ENCODE data around the gene GTF3C4. TPM values are rescaled to one million over a fixed set of nuclear protein-coding genes. Genes with fewer than 3 reads are reported as not detected.
"Not testable (repeated sequence)": the region's sequence is repeated elsewhere in the genome, so short reads cannot be mapped to it uniquely, and the experiment has no call there.

GTF3C4 gene
- total RNA-seq, 1 donor from 2014 or later = 19.5 TPM

DNA sequence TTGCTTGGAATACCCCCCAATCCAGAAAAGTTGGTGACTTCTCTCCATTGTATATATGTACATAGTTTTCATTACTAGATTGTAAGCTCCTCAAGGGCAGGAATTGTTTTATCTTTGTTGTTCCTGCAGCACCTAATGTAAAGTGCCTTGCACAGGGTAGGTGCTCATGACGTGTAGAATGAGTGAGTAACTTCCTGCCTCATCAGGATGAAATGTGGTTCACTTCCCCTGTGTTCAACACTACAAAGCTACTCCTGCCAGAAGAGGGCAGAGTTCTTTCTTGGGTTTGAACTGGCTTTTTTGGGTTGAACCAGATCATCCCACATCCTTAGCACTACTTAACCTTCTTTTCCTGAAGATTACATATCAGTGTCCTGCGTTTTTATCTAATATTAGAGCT lies 23.9 kb downstream of the GTF3C4 start:
- Mint-ChIP-seq H3K4me1 (no peaks in the 10 kb centered on the region), H3K4me3 (no peak overlapping the region), H3K27me3 (no peaks in the 10 kb centered on the region), H3K27ac (no peak overlapping the region), H3K36me3 (ENCODE audit: low read depth) (peaks cover 46% of the 10 kb centered on the region), H3K9me3 (peaks cover 19% of the 10 kb centered on the region)
- DNase-seq = peak; percentile 71
- intact Hi-C loops (cut with micrococcal nuclease) = no loop called here

DNA sequence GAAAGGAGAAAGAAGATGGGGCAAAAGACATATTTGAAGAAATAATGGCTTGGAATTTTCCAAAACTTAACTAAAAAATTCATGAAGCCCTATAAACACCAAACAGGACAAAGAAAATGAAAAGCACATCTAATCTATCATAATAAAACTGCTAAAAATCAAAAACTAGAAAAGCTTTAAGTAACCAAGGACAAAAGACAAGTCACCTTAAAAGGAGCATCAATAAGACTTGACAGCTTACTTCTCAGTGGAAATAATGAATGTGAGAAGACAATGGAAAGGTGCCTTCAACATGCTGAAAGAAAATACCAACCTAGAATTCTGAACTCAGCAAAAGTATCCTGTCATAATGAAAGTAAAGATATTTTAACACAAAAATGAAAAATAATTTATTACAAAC lies 27.0 kb downstream of the GTF3C4 start:
- intact Hi-C loops (cut with micrococcal nuclease) = no loop called here
- Mint-ChIP-seq H3K36me3 (ENCODE audit: low read depth) (peaks cover 19% of the 10 kb centered on the region), H3K9me3 (peaks cover 19% of the 10 kb centered on the region), H3K4me3 (no peak overlapping the region), H3K27ac (no peak overlapping the region), H3K4me1 (no peaks in the 10 kb centered on the region), H3K27me3 (no peaks in the 10 kb centered on the region)
- DNase-seq = no peak

DNA sequence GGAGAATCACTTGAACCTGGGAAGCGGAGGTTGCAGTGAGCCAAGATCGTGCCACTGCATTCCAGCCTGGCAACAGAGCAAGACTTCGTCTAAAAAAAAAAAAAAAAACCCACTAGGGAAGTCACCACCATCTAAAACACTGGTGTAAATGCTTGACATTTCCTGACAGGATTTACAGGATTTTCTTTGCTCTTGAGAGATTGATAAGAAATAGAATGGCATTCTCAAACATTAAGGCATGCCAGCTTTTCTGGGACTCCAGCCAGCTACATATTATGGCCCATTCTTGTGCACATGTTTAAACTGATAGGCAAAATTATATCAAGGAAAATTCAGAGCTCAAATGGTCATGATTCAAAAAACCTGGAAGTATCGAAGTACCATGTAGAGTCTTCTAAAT lies 28.7 kb downstream of the GTF3C4 start:
- H3K27ac Mint-ChIP-seq = no peak overlapping the region
- DNase-seq = no peak
- intact Hi-C loops (cut with micrococcal nuclease) = no loop called here
- peaks cover 4% of the 10 kb centered on the region for H3K36me3 Mint-ChIP-seq (ENCODE audit: low read depth)
- peaks cover 6% of the 10 kb centered on the region for H3K27me3 Mint-ChIP-seq
- H3K9me3 Mint-ChIP-seq = peaks cover 22% of the 10 kb centered on the region
- H3K4me3 Mint-ChIP-seq = no peak overlapping the region
- H3K4me1 Mint-ChIP-seq = no peaks in the 10 kb centered on the region

DNA sequence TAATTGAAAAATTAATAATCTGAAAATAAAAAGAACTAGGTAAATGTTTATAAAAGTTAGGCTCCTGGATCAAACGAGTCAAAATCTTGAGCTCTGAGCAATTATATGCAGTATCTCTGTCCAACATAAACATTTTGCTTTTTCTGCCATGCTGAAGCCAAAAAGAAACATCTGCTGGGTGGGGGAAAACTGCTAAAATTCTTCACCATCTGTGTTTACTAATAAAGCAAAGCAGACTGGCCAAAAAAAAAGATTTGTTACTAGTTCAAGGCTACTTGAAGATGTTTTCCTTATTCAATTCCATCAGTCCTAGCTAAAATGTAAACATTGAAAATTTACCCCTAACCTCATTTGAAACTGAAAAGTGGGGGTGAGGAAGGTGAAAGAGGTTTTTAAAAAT lies 29.7 kb downstream of the GTF3C4 start:
- intact Hi-C loops (cut with micrococcal nuclease) = no loop called here
- H3K9me3 Mint-ChIP-seq = peaks cover 18% of the 10 kb centered on the region
- peaks cover 8% of the 10 kb centered on the region for H3K27me3 Mint-ChIP-seq
- no peak overlapping the region for H3K27ac Mint-ChIP-seq
- no peak for DNase-seq
- no peaks in the 10 kb centered on the region for H3K36me3 Mint-ChIP-seq (ENCODE audit: low read depth)
- no peak overlapping the region for H3K4me3 Mint-ChIP-seq
- no peaks in the 10 kb centered on the region for H3K4me1 Mint-ChIP-seq

DNA sequence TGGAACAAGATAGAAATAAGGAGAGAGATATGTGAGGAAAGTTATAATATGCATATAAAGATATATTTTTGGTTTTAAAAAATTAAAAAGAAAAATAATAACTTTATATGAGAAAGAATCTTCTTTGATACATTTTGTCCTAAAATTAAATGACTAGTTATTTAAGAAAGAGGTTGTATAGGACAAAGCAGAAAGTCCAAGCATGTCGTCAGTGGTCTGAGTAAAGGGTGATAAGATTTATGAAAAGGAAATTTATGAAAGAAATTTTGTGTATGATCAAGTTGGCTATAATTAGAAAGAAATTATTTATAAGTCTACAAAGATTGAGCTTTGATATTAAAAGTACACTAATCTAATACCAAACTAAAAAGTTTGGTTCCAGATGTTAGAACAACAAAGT lies 32.0 kb downstream of the GTF3C4 start:
- H3K27ac Mint-ChIP-seq = no peak overlapping the region
- H3K9me3 Mint-ChIP-seq = peaks cover 10% of the 10 kb centered on the region
- H3K36me3 Mint-ChIP-seq (ENCODE audit: low read depth) = no peaks in the 10 kb centered on the region
- intact Hi-C loops (cut with micrococcal nuclease) = no loop called here
- H3K27me3 Mint-ChIP-seq = peaks cover 11% of the 10 kb centered on the region
- H3K4me1 Mint-ChIP-seq = no peaks in the 10 kb centered on the region
- DNase-seq = no peak
- H3K4me3 Mint-ChIP-seq = no peak overlapping the region

DNA sequence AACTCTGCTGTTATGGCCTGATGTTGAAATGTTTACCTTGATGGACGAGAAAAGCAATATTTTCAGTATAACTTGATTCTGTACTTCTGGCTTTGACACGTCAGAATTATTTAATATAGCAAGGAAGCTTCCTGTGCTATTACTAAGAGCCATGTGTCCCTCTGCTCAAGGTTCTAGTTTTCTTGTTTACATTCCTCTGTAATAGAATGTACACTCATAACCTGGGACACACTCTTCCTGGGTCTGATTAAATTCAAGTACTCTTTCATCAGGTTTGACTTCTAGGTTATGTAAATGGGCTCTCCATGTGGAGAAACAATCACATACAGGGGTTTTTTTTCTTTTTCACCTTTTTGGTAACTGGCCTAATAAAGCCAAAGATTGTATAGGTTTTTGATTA lies 33.1 kb downstream of the GTF3C4 start:
- H3K27me3 Mint-ChIP-seq = peaks cover 11% of the 10 kb centered on the region
- no peak overlapping the region for H3K4me3 Mint-ChIP-seq
- peaks cover 4% of the 10 kb centered on the region for H3K9me3 Mint-ChIP-seq
- no peaks in the 10 kb centered on the region for H3K36me3 Mint-ChIP-seq (ENCODE audit: low read depth)
- no peaks in the 10 kb centered on the region for H3K4me1 Mint-ChIP-seq
- H3K27ac Mint-ChIP-seq = no peak overlapping the region
- no peak for DNase-seq
- intact Hi-C loops (cut with micrococcal nuclease) = no loop called here

DNA sequence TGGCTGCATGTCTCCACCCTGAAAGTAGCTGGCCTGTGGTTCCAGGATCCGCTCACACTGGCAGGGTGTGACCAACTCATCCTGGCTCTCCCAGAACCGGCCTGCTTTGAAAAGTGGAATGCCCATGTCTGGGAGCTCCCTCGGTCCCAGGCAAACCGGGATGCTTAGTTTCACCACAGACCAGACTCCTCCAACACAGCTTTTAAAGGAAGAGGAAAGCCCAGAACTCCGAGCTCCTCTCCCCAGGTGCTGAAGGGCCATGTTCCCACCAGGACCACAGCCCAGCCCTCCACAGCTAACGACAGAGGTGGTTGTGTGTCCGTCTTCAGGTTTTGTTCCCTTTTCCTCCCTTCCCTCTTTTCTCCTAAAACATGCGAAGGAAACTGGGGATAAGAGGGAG lies 38.0 kb downstream of the GTF3C4 start:
- Mint-ChIP-seq H3K27me3 (peaks cover 19% of the 10 kb centered on the region), H3K9me3 (peaks cover 1% of the 10 kb centered on the region), H3K4me3 (no peak overlapping the region), H3K27ac (no peak overlapping the region), H3K4me1 (peaks cover 5% of the 10 kb centered on the region), H3K36me3 (ENCODE audit: low read depth) (no peaks in the 10 kb centered on the region)
- no peak for DNase-seq
- intact Hi-C loops (cut with micrococcal nuclease) = no loop called here

DNA sequence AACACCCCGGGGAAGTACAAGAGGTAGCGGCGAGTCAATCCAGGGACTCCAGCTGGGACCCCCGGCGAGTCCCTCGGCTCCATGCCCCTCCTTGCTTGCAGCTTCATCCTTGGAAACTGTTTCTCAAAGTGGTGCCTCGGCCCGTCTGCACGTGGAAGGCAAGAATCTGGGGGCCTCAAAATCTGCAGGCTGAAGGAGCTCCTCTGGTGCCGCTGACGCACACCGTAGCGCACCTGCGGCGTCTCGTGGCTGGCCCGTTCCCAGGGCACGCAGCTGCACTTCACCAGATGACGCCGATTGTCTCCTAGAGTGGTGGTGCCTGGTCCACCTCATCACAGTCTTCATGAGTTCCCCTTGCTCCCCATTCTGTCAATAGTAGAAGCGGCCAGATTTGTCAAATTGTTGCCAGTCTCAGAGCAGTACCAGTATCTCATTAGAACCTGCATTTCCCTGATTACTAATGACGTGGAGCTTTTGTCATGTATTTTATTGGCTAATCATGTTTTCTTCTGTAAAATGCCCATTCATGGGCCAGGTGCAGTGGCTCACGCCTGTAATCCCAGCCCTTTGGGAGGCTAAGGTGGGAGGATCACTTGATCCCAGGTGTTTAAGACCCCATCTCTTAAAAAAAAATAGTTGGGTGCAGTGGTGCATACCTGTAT lies 38.6 kb downstream of the GTF3C4 start:
- Mint-ChIP-seq H3K27me3 (peaks cover 16% of the 10 kb centered on the region), H3K9me3 (no peaks in the 10 kb centered on the region), H3K4me1 (peaks cover 5% of the 10 kb centered on the region), H3K4me3 (no peak overlapping the region), H3K27ac (no peak overlapping the region), H3K36me3 (ENCODE audit: low read depth) (no peaks in the 10 kb centered on the region)
- DNase-seq = no peak
- intact Hi-C loops (cut with micrococcal nuclease) = no loop called here

DNA sequence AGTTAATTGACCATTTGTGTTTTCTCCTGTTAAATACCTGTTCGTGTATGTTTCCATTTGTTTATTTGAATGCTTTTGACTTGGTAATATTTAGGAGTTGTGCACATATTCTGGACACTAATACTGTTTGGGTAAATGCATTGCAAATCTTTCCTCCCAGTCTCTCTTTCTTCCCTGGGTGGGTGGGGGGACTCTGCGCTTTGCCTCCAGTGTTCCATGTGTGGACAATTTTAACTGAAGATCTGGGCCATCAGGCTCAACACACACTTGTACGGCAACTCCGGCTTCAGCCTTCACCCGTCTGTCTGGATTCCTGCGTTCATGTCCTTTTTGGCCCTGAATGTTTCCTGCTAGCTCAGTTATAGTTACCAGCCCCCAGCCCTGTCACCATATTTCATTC lies 40.1 kb downstream of the GTF3C4 start:
- no peaks in the 10 kb centered on the region for H3K36me3 Mint-ChIP-seq (ENCODE audit: low read depth)
- H3K4me3 Mint-ChIP-seq = no peak overlapping the region
- H3K4me1 Mint-ChIP-seq = peaks cover 5% of the 10 kb centered on the region
- H3K27me3 Mint-ChIP-seq = peaks cover 13% of the 10 kb centered on the region
- DNase-seq = no peak
- no peaks in the 10 kb centered on the region for H3K9me3 Mint-ChIP-seq
- intact Hi-C loops (cut with micrococcal nuclease) = no loop called here
- H3K27ac Mint-ChIP-seq = no peak overlapping the region

DNA sequence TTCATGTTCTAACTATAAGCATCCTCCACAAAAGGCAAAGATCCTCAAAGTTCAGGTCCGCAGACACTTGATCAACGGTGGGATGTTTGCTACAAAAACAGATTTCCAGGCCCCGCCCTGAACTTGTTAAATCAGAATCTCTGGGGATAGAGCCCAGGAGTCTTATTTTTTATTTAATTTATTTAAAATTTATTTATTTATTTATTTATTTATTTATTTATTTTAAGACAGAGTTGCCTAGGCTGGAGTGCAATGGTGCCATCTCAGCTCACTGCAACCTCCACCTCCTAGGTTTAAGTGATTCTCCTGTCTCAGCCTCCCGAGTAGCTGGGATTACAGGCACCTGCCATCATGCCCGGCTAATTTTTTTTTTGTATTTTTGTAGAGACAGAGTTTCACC lies 40.9 kb downstream of the GTF3C4 start:
- H3K9me3 Mint-ChIP-seq; intact Hi-C loops (cut with micrococcal nuclease); H3K4me3 Mint-ChIP-seq; H3K4me1 Mint-ChIP-seq; H3K36me3 Mint-ChIP-seq (ENCODE audit: low read depth); H3K27ac Mint-ChIP-seq; DNase-seq: not testable (repeated sequence)
- peaks cover 13% of the 10 kb centered on the region for H3K27me3 Mint-ChIP-seq

DNA sequence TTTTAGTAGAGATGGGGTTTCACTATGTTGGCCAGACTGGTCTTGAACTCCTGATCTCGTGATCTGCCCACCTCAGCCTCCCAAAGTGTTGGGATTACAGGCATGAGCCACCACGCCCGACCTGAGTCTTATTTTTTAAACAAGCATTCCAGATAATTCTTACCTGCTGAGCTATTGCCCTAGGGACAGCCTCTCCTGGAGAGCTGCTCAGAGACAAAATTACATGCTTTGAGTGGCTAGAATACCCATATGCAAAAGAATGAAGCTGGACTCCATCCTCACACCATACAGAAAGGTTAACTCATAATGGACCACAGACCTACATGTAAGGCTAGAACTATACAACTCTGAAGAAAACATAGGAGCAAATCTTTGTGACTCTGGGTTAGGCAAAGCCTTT lies 41.6 kb downstream of the GTF3C4 start:
- Mint-ChIP-seq H3K36me3 (ENCODE audit: low read depth) (no peaks in the 10 kb centered on the region), H3K4me3 (no peak overlapping the region), H3K27me3 (peaks cover 10% of the 10 kb centered on the region), H3K4me1 (peaks cover 5% of the 10 kb centered on the region), H3K27ac (no peak overlapping the region), H3K9me3 (no peaks in the 10 kb centered on the region)
- intact Hi-C loops (cut with micrococcal nuclease) = no loop called here
- DNase-seq = no peak

DNA sequence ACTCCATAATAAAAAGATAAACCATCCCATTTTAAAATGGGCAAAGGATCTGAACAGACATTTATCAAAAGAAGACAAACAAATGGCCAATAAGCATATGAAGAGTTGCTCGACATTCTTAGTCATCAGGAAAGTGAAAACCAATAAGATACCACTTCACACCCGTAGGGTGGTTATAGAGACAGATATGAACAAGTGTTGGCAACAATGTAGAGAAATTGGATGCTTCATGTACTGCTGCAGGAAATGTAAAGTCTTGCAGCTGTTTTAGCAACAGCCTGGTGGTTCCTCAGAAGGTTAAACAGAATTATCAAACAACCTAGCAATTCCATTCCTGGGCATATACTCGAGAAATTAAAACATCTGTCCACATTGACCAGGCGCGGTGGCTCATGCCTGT lies 42.5 kb downstream of the GTF3C4 start:
- H3K9me3 Mint-ChIP-seq = no peaks in the 10 kb centered on the region
- no peaks in the 10 kb centered on the region for H3K36me3 Mint-ChIP-seq (ENCODE audit: low read depth)
- intact Hi-C loops (cut with micrococcal nuclease) = no loop called here
- no peak overlapping the region for H3K4me3 Mint-ChIP-seq
- H3K4me1 Mint-ChIP-seq = peaks cover 5% of the 10 kb centered on the region
- DNase-seq = no peak
- H3K27ac Mint-ChIP-seq = no peak overlapping the region
- peaks cover 17% of the 10 kb centered on the region for H3K27me3 Mint-ChIP-seq

DNA sequence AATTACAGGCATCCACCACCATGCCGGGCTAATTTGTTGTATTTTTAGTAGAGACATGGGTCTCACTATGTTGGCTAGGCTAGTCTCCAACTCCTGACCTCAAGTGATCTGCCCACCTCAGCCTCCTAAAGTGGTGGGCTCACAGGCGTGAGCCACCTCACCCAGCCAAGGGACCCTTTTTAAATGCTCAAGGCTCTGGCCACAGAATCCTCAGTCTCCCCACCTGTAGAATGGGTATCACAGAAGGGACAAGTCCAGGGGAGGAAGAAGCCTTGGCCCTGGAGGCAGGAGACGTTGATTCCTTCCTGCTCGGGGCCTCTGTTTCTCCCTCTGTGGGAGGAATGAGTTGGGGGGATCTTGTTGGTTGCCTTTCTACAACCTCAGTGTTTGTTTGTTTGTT lies 45.7 kb downstream of the GTF3C4 start:
- no peak for DNase-seq
- H3K36me3 Mint-ChIP-seq (ENCODE audit: low read depth) = no peaks in the 10 kb centered on the region
- no peak overlapping the region for H3K4me3 Mint-ChIP-seq
- H3K27ac Mint-ChIP-seq = no peak overlapping the region
- H3K9me3 Mint-ChIP-seq = no peaks in the 10 kb centered on the region
- H3K4me1 Mint-ChIP-seq = peaks cover 5% of the 10 kb centered on the region
- H3K27me3 Mint-ChIP-seq = peaks cover 25% of the 10 kb centered on the region
- intact Hi-C loops (cut with micrococcal nuclease) = no loop called here

DNA sequence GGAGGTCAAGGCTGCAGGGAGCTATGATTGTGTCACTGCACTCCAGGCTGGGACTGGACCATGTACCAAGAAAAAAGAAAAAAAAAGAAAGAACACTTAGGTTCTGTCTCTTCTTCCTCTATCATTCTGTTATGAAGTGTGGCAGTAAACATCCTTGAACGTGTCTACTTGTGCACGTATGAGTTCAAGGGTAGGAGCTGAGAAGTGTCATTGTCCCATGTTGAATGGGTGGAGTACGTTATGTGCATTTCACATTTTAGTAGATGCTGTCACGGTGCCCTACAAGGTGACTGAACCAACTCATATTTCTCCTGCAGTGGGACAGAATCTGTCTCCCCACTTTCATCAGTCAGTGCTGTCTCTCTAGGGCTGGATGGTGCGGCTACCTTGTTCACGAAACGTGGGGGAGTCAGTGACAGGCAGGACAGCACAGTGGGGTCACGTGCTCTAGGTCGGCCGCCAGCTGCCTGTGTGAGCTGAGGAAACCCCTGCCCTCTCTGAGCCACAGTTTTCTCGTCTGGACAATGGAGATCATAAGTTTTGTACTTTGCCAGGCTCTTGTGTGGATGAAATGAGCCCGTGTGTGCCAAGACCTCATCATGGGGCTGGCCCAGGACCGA lies 47.2 kb downstream of the GTF3C4 start:
- H3K4me1 Mint-ChIP-seq = peaks cover 3% of the 10 kb centered on the region
- H3K27me3 Mint-ChIP-seq = peaks cover 25% of the 10 kb centered on the region
- DNase-seq = no peak
- intact Hi-C loops (cut with micrococcal nuclease) = no loop called here
- H3K36me3 Mint-ChIP-seq (ENCODE audit: low read depth) = no peaks in the 10 kb centered on the region
- H3K9me3 Mint-ChIP-seq = no peaks in the 10 kb centered on the region
- H3K4me3 Mint-ChIP-seq = no peak overlapping the region
- H3K27ac Mint-ChIP-seq = no peak overlapping the region

DNA sequence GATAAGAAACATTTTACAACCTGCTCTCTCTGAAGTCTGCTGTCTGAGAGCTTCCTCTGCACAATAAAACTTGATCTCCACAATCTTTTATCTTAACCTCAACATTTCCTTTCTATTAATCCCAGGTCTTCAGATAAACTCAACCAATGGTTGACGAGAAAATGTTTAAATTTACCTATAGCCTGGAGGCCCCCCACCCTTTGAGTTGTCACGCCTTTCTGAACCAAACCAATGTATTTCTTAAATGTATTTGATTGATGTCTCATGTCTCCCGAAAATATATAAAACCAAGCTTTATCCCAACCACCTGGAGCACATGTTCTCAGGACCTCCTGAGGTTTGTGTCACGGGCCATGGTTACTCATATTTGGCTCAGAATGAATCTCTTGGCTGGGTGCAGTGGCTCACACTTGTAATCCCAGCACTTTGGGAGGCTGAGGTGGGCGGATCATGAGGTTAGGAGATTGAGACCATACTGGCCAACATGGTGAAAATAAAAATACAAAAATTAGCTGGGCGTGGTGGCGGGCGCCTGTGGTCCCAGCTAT lies 48.2 kb downstream of the GTF3C4 start:
- H3K9me3 Mint-ChIP-seq; intact Hi-C loops (cut with micrococcal nuclease); H3K27ac Mint-ChIP-seq; DNase-seq; H3K4me3 Mint-ChIP-seq; H3K36me3 Mint-ChIP-seq (ENCODE audit: low read depth); H3K4me1 Mint-ChIP-seq: not testable (repeated sequence)
- H3K27me3 Mint-ChIP-seq = peaks cover 25% of the 10 kb centered on the region

Measured in activated CD4-positive, alpha-beta T cell treated with anti-CD3 and anti-CD28 coated beads, Interleukin-2, amount 10 ng/mL, durations not matched to agents 24 days and 14 days (primary cell).